Esophagus squamous epithelium (tissue), 4 donors: ENCODE results near the gene NFS1.

Experiments
- CTCF ChIP-seq, 6 experiments: fragments of 450-650 bp in 4 of 6; fragments of 200-600 bp in 2 of 6; sonication (generic) in 2 of 6; IDR thresholded peaks; one replicate each; pipeline ENCODE4 v1.5.1; 2016 to 2019; ENCODE audit warnings: antibody characterized with exemption in 6 of 6, mild to moderate bottlenecking in 4 of 6, moderate library complexity in 4 of 6
- POLR2A ChIP-seq, 4 donors: fragments of 450-650 bp; IDR thresholded peaks; one replicate each; pipeline ENCODE4 v1.6.1; 2017; ENCODE audit warnings: antibody characterized with exemption in 4 of 4, mild to moderate bottlenecking in 4 of 4, moderate library complexity in 3 of 4

GRCh38 chr20:35735826-35736470 is 36.8 kb upstream of the NFS1 start:
- TF ChIP-seq CTCF (IDR thresholded peaks at IDR 0.05): no peak
- no peak for TF ChIP-seq POLR2A (IDR thresholded peaks at IDR 0.05)
